DND-41 (cell line): ENCODE data around the gene UNC5C.

Experiments
- ATAC-seq: fragments of 200-7000 bp; cut with Tn5 transposase; 3 replicates; pipeline ENCODE4 v1.9.1; 2021; ENCODE audit warnings: low read depth; ENCODE audit not compliant: insufficient read depth
- DNase-seq: peaks from one replicate; pipeline ENCODE4 v3.0.0-alpha.2; 2020
- H2AFZ ChIP-seq: 2 replicates; pipeline ENCODE4 v1.6.0; 2012; ENCODE audit warnings: low read depth, low read length
- H3K27ac ChIP-seq: 2 replicates; pipeline ENCODE4 v1.5.1; 2012; ENCODE audit warnings: low read length, inconsistent platforms
- H3K27me3 ChIP-seq: fragments of 200-600 bp; sonication (generic); 2 replicates; pipeline ENCODE4 v1.6.0; 2012; ENCODE audit warnings: low read length, mild to moderate bottlenecking, inconsistent platforms; ENCODE audit not compliant: insufficient read depth, poor library complexity
- H3K36me3 ChIP-seq: 2 replicates; pipeline ENCODE4 v1.5.1; 2012; ENCODE audit warnings: low read length, inconsistent platforms; ENCODE audit not compliant: insufficient read depth
- H3K4me1 ChIP-seq: 2 replicates; pipeline ENCODE4 v1.5.1; 2012; ENCODE audit warnings: mild to moderate bottlenecking, low read length; ENCODE audit not compliant: insufficient read depth
- H3K4me2 ChIP-seq: 2 replicates; pipeline ENCODE4 v1.6.0; 2012; ENCODE audit warnings: mild to moderate bottlenecking, moderate library complexity, low read length, inconsistent platforms; ENCODE audit not compliant: insufficient read depth
- H3K4me3 ChIP-seq, 2 experiments: fragments of 200-600 bp in 1 of 2; shearing (Covaris generic) in 1 of 2; 2 replicates each; pipeline ENCODE4 v1.5.1; 2012 to 2016; ENCODE audit warnings: inconsistent platforms in 2 of 2, low read length in 2 of 2, mild to moderate bottlenecking in 2 of 2, low read depth in 1 of 2, moderate library complexity in 1 of 2
- H3K79me2 ChIP-seq: 2 replicates; pipeline ENCODE4 v1.6.0; 2012; ENCODE audit warnings: low read length, inconsistent platforms; ENCODE audit not compliant: insufficient read depth
- H3K9ac ChIP-seq: 2 replicates; pipeline ENCODE4 v1.6.0; 2012; ENCODE audit warnings: low read depth, mild to moderate bottlenecking, inconsistent platforms, low read length, moderate library complexity
- H3K9me3 ChIP-seq: 2 replicates; pipeline ENCODE4 v1.5.1; 2012; ENCODE audit warnings: low read length, moderate library complexity, mild to moderate bottlenecking, inconsistent platforms; ENCODE audit not compliant: insufficient read depth, severe bottlenecking
- H4K20me1 ChIP-seq: 2 replicates; pipeline ENCODE4 v1.6.0; 2012; ENCODE audit warnings: low read length; ENCODE audit not compliant: insufficient read depth
- EZH2 ChIP-seq: IDR thresholded peaks from 3 replicates; pipeline ENCODE4 v1.6.1; 2012; ENCODE audit warnings: borderline replicate concordance, low read depth, mild to moderate bottlenecking, moderate library complexity, low read length, inconsistent platforms; ENCODE audit not compliant: severe bottlenecking
- TF ChIP-seq, protein P1 (sequence below): IDR thresholded peaks from 2 replicates; pipeline ENCODE4 v1.5.1; 2012; ENCODE audit warnings: borderline replicate concordance, low read length, moderate library complexity, mild to moderate bottlenecking; ENCODE audit not compliant: poor library complexity, severe bottlenecking; ENCODE audit errors: extremely low read depth

UNC5C gene

GRCh38 chr4:95478679-95479078 is 70.1 kb downstream of the UNC5C start:
- Histone ChIP-seq H3K36me3 (no peaks in the 10 kb centered on the region), H3K27me3 (no peaks in the 10 kb centered on the region), H3K79me2 (no peaks in the 10 kb centered on the region), H3K9ac (no peak overlapping the region), H3K4me1 (no peaks in the 10 kb centered on the region), H3K9me3 (no peaks in the 10 kb centered on the region), H3K27ac (no peak overlapping the region), H3K4me3 (no peak overlapping the region), H3K4me2 (no peak overlapping the region), H4K20me1 (no peaks in the 10 kb centered on the region), H2AFZ (no peak overlapping the region)
- no peak for DNase-seq
- TF ChIP-seq, protein P1, sequence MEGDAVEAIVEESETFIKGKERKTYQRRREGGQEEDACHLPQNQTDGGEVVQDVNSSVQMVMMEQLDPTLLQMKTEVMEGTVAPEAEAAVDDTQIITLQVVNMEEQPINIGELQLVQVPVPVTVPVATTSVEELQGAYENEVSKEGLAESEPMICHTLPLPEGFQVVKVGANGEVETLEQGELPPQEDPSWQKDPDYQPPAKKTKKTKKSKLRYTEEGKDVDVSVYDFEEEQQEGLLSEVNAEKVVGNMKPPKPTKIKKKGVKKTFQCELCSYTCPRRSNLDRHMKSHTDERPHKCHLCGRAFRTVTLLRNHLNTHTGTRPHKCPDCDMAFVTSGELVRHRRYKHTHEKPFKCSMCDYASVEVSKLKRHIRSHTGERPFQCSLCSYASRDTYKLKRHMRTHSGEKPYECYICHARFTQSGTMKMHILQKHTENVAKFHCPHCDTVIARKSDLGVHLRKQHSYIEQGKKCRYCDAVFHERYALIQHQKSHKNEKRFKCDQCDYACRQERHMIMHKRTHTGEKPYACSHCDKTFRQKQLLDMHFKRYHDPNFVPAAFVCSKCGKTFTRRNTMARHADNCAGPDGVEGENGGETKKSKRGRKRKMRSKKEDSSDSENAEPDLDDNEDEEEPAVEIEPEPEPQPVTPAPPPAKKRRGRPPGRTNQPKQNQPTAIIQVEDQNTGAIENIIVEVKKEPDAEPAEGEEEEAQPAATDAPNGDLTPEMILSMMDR, result no peak
- TF ChIP-seq EZH2, result no peak
- ATAC-seq, result no peak

GRCh38 chr4:95476121-95476520 is 72.7 kb downstream of the UNC5C start:
- ATAC-seq (no peak), DNase-seq (no peak)
- Histone ChIP-seq H3K79me2 (no peaks in the 10 kb centered on the region), H3K36me3 (no peaks in the 10 kb centered on the region), H4K20me1 (no peaks in the 10 kb centered on the region), H3K9me3 (no peaks in the 10 kb centered on the region), H3K9ac (no peak overlapping the region), H3K27ac (no peak overlapping the region), H3K4me3 (no peak overlapping the region), H3K4me1 (no peaks in the 10 kb centered on the region), H2AFZ (no peak overlapping the region), H3K4me2 (no peak overlapping the region), H3K27me3 (no peaks in the 10 kb centered on the region)
- TF ChIP-seq, protein P1, result no peak
- TF ChIP-seq EZH2, result no peak

DNA sequence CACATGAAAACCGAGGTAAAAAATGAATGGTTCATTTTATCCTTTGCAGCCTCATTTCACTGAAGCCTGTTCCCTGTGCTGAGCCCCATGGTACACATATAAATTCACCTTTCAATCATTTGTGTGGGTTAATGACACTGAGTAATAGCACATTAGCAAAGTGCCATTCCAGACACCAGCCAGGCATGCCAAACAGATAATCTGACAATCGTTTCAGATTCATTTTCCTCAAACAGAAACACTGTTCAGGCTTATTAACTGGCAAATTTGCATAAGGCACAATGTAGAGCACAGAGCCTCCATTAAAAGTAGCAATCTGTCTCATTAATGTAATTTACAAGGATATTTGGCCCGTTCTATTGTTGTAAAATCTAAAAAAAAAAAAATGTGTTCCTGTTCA is 76.2 kb downstream of the UNC5C start:
- no peak for TF ChIP-seq EZH2
- TF ChIP-seq, protein P1, result no peak
- Histone ChIP-seq H3K27me3 (no peaks in the 10 kb centered on the region), H3K9me3 (no peaks in the 10 kb centered on the region), H4K20me1 (no peaks in the 10 kb centered on the region), H3K4me3 (no peak overlapping the region), H3K4me1 (peaks cover 3% of the 10 kb centered on the region; the same call in 1 of the 2 replicates), H3K4me2 (no peak overlapping the region), H3K9ac (no peak overlapping the region), H3K27ac (no peak overlapping the region), H3K36me3 (no peaks in the 10 kb centered on the region), H3K79me2 (no peaks in the 10 kb centered on the region), H2AFZ (peak overlapping the region; percentile 25; the same call in 1 of the 2 replicates)
- ATAC-seq (no peak), DNase-seq (no peak)

GRCh38 chr4:95470622-95471021 is 78.2 kb downstream of the UNC5C start:
- TF ChIP-seq EZH2, result no peak
- TF ChIP-seq, protein P1, result no peak
- no peak overlapping the region for H3K4me3 ChIP-seq
- H2AFZ ChIP-seq, result no peak overlapping the region
- no peak for ATAC-seq
- H3K4me1 ChIP-seq, result peaks cover 12% of the 10 kb centered on the region
- no peaks in the 10 kb centered on the region for H3K27me3 ChIP-seq
- H4K20me1 ChIP-seq, result no peaks in the 10 kb centered on the region
- H3K79me2 ChIP-seq, result no peaks in the 10 kb centered on the region
- H3K27ac ChIP-seq, result no peak overlapping the region
- H3K4me2 ChIP-seq, result no peak overlapping the region
- H3K9me3 ChIP-seq, result no peaks in the 10 kb centered on the region
- no peak overlapping the region for H3K9ac ChIP-seq
- no peaks in the 10 kb centered on the region for H3K36me3 ChIP-seq
- no peak for DNase-seq
